SU-DHL-6 (cell line): Measurements from ENCODE around the gene LAPTM5.

Source experiments
- H2AFZ ChIP-seq: fragments of 200-600 bp; sonication (generic); 2 replicates; pipeline ENCODE4 v1.6.1; 2014; ENCODE audit warnings: low read depth, mild to moderate bottlenecking, moderate library complexity, mixed read lengths, antibody characterized with exemption, low read length; ENCODE audit not compliant: severe bottlenecking
- H3F3A ChIP-seq: fragments of 200-600 bp; shearing (Covaris generic); 2 replicates; pipeline ENCODE4 v1.6.0; 2016; ENCODE audit warnings: antibody characterized with exemption, mild to moderate bottlenecking; ENCODE audit not compliant: insufficient read depth
- H3K27ac ChIP-seq: fragments of 200-600 bp; sonication (generic); 2 replicates; pipeline ENCODE4 v1.5.1; 2016; ENCODE audit warnings: low read depth, mild to moderate bottlenecking, low read length, moderate library complexity, mixed read lengths
- H3K27me3 ChIP-seq: fragments of 200-600 bp; sonication (generic), shearing (Covaris generic); 2 replicates; pipeline ENCODE4 v1.6.0; 2014; ENCODE audit warnings: mild to moderate bottlenecking, low read length
- H3K36me3 ChIP-seq: fragments of 200-600 bp; sonication (generic); 2 replicates; pipeline ENCODE4 v1.6.1; 2014; ENCODE audit warnings: mild to moderate bottlenecking, low read length, mixed read lengths
- H3K4me2 ChIP-seq: fragments of 300-600, 200-600 bp; shearing (Covaris generic), sonication (generic); 2 replicates; pipeline ENCODE4 v1.6.0; 2014; ENCODE audit warnings: low read length, low read depth, mild to moderate bottlenecking; ENCODE audit not compliant: poor library complexity, severe bottlenecking
- H3K4me3 ChIP-seq: fragments of 200-600 bp; sonication (generic); 2 replicates; pipeline ENCODE4 v1.5.1; 2014; ENCODE audit warnings: antibody characterized with exemption, low read length, mild to moderate bottlenecking, mixed read lengths; ENCODE audit not compliant: insufficient read depth, poor library complexity, severe bottlenecking
- H3K79me2 ChIP-seq: fragments of 200-600 bp; sonication (generic); 2 replicates; pipeline ENCODE4 v1.6.1; 2014; ENCODE audit warnings: mild to moderate bottlenecking, low read length, moderate library complexity; ENCODE audit not compliant: insufficient read depth
- H3K9ac ChIP-seq: fragments of 200-600 bp; sonication (generic); 2 replicates; pipeline ENCODE4 v1.7.0; 2014; ENCODE audit warnings: mild to moderate bottlenecking, low read length
- H3K9me2 ChIP-seq: fragments of 200-600 bp; sonication (generic); replicated peaks from 2 replicates; pipeline ENCODE4 v1.6.1; 2014; ENCODE audit warnings: low read length; ENCODE audit not compliant: insufficient read depth
- H3K9me3 ChIP-seq: fragments of 200-600 bp; sonication (generic); 2 replicates; pipeline ENCODE4 v1.6.1; 2014; ENCODE audit warnings: low read length, mixed read lengths; ENCODE audit not compliant: insufficient read depth
- H4K20me1 ChIP-seq: fragments of 200-600 bp; sonication (generic); 2 replicates; pipeline ENCODE4 v1.6.1; 2014; ENCODE audit warnings: low read depth, mild to moderate bottlenecking, antibody characterized with exemption, low read length, moderate library complexity, mixed read lengths
- EZH2phosphoT487 ChIP-seq: fragments of 200-600 bp; sonication (generic), shearing (Covaris generic); conservative IDR thresholded peaks from 2 replicates; pipeline ENCODE4 v1.6.1; 2018; ENCODE audit warnings: mild to moderate bottlenecking, antibody characterized with exemption, low read length, moderate library complexity, mixed read lengths
- TF ChIP-seq, protein P1 (sequence below): fragments of 200-600 bp; sonication (generic); IDR thresholded peaks from one replicate; pipeline ENCODE4 v1.5.1; 2017; ENCODE audit warnings: antibody characterized with exemption, mild to moderate bottlenecking, low read length, moderate library complexity; ENCODE audit not compliant: insufficient read depth, poor library complexity, severe bottlenecking

Gene LAPTM5

DNA sequence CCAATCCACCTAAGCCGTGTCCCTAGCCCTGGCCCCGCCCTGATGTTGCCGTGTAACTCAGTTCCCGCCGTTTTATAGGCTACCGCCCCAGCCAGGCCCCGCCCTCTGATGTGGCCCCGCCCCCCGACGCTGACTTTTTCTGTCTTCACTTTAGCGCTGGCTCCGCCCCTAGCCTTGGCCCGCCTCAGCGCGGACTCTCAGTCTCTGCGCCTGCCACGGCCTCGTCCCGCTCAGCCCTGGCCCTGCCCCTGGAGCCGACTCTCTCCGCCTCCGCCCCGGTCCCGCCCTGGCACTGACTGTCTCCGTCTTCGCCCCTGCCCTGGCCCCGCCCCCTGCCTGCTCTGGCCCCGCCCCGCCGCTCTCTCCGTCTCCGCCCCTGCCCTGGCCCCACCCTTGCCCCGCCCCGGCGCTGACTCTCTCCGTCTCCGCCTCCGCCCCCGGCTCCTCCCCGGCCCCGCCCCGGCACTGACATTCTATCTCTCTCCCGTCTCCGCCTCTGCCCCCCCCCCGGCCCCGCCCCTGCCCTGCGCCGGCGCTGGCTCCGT lies 39.4 kb downstream of the LAPTM5 start:
- no peak overlapping the region for H2AFZ ChIP-seq
- H3K9me2 ChIP-seq: no peaks in the 10 kb centered on the region
- no peaks in the 10 kb centered on the region for H3K79me2 ChIP-seq
- H3K27ac ChIP-seq: no peak overlapping the region
- H4K20me1 ChIP-seq: no peaks in the 10 kb centered on the region
- no peak overlapping the region for H3K9ac ChIP-seq
- H3F3A ChIP-seq: no peaks in the 10 kb centered on the region
- TF ChIP-seq EZH2phosphoT487: no peak
- no peaks in the 10 kb centered on the region for H3K36me3 ChIP-seq
- peak overlapping the region; percentile 31 for H3K4me3 ChIP-seq
- 0 out of 2 replicates have a peak, but pooled peaks cover 4% of the 10 kb centered on the region for H3K9me3 ChIP-seq
- peak overlapping the region; percentile 35 for H3K4me2 ChIP-seq
- H3K27me3 ChIP-seq: no peaks in the 10 kb centered on the region

DNA sequence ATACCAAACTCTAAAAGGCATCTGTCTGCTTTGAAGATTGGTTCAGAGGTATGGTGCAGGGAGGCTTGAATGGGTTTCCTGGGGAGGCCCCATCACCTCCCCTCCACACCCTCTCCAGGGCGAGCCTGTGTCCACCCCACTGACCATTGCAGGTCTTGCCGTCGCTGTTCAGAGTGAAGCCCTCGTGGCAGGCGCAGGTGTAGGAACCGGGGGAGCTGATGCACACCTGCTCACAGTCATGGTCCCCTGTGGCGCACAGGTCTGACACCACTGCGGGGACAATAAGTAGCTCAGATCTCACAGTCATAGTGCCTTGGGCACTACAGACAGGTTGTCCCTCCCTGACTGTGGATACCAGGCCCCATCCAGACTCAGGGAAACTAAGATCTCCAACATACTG lies 40.9 kb downstream of the LAPTM5 start:
- Histone ChIP-seq H3K4me2 (no peak overlapping the region), H3K79me2 (no peaks in the 10 kb centered on the region), H3F3A (no peaks in the 10 kb centered on the region), H4K20me1 (no peaks in the 10 kb centered on the region), H3K27ac (no peak overlapping the region), H3K9me2 (no peaks in the 10 kb centered on the region), H3K27me3 (no peaks in the 10 kb centered on the region), H2AFZ (no peak overlapping the region), H3K9me3 (0 out of 2 replicates have a peak, but pooled peaks cover 4% of the 10 kb centered on the region), H3K9ac (no peak overlapping the region), H3K36me3 (no peaks in the 10 kb centered on the region), H3K4me3 (no peak overlapping the region)
- TF ChIP-seq, protein P1, sequence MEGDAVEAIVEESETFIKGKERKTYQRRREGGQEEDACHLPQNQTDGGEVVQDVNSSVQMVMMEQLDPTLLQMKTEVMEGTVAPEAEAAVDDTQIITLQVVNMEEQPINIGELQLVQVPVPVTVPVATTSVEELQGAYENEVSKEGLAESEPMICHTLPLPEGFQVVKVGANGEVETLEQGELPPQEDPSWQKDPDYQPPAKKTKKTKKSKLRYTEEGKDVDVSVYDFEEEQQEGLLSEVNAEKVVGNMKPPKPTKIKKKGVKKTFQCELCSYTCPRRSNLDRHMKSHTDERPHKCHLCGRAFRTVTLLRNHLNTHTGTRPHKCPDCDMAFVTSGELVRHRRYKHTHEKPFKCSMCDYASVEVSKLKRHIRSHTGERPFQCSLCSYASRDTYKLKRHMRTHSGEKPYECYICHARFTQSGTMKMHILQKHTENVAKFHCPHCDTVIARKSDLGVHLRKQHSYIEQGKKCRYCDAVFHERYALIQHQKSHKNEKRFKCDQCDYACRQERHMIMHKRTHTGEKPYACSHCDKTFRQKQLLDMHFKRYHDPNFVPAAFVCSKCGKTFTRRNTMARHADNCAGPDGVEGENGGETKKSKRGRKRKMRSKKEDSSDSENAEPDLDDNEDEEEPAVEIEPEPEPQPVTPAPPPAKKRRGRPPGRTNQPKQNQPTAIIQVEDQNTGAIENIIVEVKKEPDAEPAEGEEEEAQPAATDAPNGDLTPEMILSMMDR: no peak

DNA sequence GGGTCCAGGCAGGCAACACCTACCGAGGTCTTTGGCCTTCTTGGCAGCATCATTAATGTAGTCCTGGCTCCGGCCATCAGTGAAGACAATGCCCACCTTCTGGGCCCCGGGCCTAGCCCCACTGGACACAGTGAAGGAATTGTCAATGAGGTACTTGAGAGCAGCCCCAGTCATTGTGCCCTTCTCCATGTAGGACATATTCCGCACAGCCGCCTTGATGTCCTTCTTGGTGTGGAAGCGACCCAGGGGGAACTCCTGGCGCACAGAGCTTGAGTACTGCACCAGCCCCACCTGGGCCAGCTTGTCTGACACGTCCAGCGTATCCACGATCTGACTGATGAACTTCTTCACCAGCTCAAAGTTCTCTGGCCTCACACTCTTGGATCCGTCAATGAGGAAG lies 41.7 kb downstream of the LAPTM5 start:
- H3K4me2 ChIP-seq: no peak overlapping the region

GRCh38 chr1:30715216-30715615 lies 42.4 kb downstream of the LAPTM5 start:
- no peak overlapping the region for H2AFZ ChIP-seq
- H3K4me2 ChIP-seq: no peak overlapping the region
- no peaks in the 10 kb centered on the region for H3F3A ChIP-seq
- no peak overlapping the region for H3K9ac ChIP-seq
- TF ChIP-seq EZH2phosphoT487: no peak
- TF ChIP-seq, protein P1: peak; percentile 52
- 0 out of 2 replicates have a peak, but pooled peaks cover 4% of the 10 kb centered on the region for H3K9me3 ChIP-seq
- no peaks in the 10 kb centered on the region for H3K9me2 ChIP-seq
- H3K27ac ChIP-seq: no peak overlapping the region
- no peak overlapping the region for H3K4me3 ChIP-seq
- H3K36me3 ChIP-seq: no peaks in the 10 kb centered on the region
- H4K20me1 ChIP-seq: no peaks in the 10 kb centered on the region
- H3K27me3 ChIP-seq: no peaks in the 10 kb centered on the region
- no peaks in the 10 kb centered on the region for H3K79me2 ChIP-seq

More for the DNA sequence above, 41.7 kb downstream of the LAPTM5 start:
- Histone ChIP-seq H3K27me3 (no peaks in the 10 kb centered on the region), H4K20me1 (no peaks in the 10 kb centered on the region), H3K27ac (no peak overlapping the region), H3K79me2 (no peaks in the 10 kb centered on the region), H3K9ac (no peak overlapping the region), H3K4me3 (no peak overlapping the region), H3K9me3 (0 out of 2 replicates have a peak, but pooled peaks cover 4% of the 10 kb centered on the region), H3F3A (no peaks in the 10 kb centered on the region), H2AFZ (no peak overlapping the region), H3K9me2 (no peaks in the 10 kb centered on the region), H3K36me3 (no peaks in the 10 kb centered on the region)
- TF ChIP-seq, protein P1: no peak
- TF ChIP-seq EZH2phosphoT487: no peak
